ENCODE results near the gene PRRT1. TPM values are rescaled to one million over a fixed set of nuclear protein-coding genes. Genes with fewer than 3 reads are reported as not detected.

Gene PRRT1
- total RNA-seq, 2 donors from 2014 or later, result 3.8 to 6.8 TPM

DNA sequence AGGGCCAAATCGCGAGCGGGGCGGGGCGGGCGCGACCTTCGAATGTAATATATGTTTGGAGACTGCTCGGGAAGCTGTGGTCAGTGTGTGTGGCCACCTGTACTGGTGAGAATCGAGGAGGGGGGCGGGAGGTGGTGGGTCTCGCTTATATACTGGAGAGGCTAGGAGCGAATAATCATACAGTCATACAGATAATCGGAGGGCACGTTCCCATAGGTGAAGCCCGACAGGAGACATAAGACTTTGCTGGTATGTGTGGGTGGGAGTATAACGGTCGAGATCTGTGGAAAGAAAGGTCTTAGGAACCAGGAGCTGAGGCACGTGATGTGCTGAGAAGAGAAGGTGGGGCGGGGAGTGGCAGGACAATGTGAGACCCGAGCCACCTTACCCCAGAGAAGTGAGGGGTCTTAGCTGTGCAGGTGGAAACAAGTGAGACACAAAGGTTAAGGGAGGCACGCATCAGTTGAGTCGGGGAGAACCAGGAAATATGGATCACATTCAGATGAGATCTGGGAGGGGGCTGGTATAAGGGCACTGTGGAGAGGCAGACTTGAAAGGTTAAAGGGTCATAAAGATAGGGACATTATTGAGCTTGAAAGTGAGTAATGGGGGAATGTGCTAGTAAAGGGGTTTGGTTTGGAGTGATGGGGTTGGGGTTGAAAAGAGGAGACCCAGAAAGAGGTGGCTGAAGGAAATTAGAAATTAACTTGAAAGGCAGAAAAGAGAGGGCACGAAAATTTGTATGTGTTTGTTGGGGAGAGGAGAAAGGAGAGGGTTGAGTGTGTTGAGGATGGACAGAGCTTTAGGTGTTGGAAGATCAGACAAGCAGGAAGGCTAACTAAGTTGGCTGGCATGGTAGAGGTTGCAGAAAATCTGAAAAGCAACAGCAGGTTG, 27.1 kb upstream of the PRRT1 start:
- no peak for DNase-seq (ENCODE audit: low spot score)
- no peak for TF ChIP-seq CTCF (IDR thresholded peaks at IDR 0.05)
- ATAC-seq (ENCODE audit: insufficient number of reproducible peaks, low FRiP score, low read depth), result no peak
- H3K36me3 ChIP-seq, result peaks cover 5% of the 10 kb centered on the region
- H3K4me1 ChIP-seq (ENCODE audit: control insufficient read depth in 1 of 2, low read depth in 2 of 2), result peaks cover 22 to 40% of the 10 kb centered on the region in 2 donors
- H3K27me3 ChIP-seq (replicated peaks; ENCODE audit: insufficient read depth), result no peaks in the 10 kb centered on the region
- H3K9me3 ChIP-seq, result no peaks in the 10 kb centered on the region
- peak overlapping the region; percentile 98 for H3K4me3 ChIP-seq
- H3K27ac ChIP-seq, result peak overlapping the region; percentile 94 to 96

- ATAC-seq (ENCODE audit: insufficient number of reproducible peaks, low FRiP score, low read depth) (peak; percentile 84), DNase-seq (ENCODE audit: low spot score) (peak; percentile 100)
- Histone ChIP-seq H3K27me3 (replicated peaks; ENCODE audit: insufficient read depth) (no peaks in the 10 kb centered on the region), H3K4me1 (ENCODE audit: control insufficient read depth in 1 of 2, low read depth in 2 of 2) (peaks cover 22 to 40% of the 10 kb centered on the region in 2 donors), H3K36me3 (peaks cover 5% of the 10 kb centered on the region), H3K4me3 (peak within 1 kb of the TSS; percentile 98), H3K9me3 (no peaks in the 10 kb centered on the region), H3K27ac (peak within 1 kb of the TSS; percentile 94 to 96)
- no peak for TF ChIP-seq CTCF (IDR thresholded peaks at IDR 0.05)
These were observed 26.2 kb upstream of the PRRT1 start, which contains the start of gene RNF5 for GRCh38 chr6:32177788-32178546. Gene RNF5, plus strand, starts transcription at chr6:32178405. Its CDS starts 107 bp downstream, at chr6:32178512.

DNA sequence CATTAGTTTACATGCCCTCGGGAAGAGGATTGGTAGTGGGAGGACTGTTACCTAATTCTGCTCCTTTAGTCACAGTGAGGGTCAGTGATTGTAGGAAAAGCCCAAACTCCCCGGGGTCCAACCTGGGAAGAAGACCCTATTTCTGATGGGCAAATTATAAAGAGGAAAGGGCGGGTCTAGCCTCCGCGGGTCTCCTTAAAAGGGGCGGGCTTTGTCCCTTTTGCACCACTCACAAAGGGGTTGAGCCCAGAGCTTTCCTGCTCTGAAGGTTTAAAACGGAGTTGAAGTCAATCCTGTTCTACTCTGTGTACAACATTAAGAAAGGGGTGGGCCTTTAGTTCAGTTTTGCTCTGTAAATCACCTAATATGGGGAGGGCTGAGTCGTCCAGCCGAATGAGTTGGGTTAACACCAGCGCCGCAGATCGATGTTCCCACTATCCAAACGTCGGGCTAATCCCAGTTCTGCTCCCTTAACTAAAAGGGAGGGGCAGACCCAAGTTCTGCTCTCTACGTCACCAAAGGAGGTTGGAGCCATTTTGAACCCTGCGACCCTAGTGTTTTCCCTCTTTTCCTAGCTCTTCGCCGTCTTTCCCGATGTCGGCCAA, 25.5 kb upstream of the PRRT1 start:
- no peaks in the 10 kb centered on the region for H3K9me3 ChIP-seq
- peak overlapping the region; percentile 98 for H3K4me3 ChIP-seq
- peaks cover 22 to 40% of the 10 kb centered on the region in 2 donors for H3K4me1 ChIP-seq (ENCODE audit: control insufficient read depth in 1 of 2, low read depth in 2 of 2)
- no peaks in the 10 kb centered on the region for H3K27me3 ChIP-seq (replicated peaks; ENCODE audit: insufficient read depth)
- DNase-seq (ENCODE audit: low spot score) (no peak), ATAC-seq (ENCODE audit: insufficient number of reproducible peaks, low FRiP score, low read depth) (peak; percentile 16)
- H3K36me3 ChIP-seq, result peaks cover 5% of the 10 kb centered on the region
- TF ChIP-seq CTCF (IDR thresholded peaks at IDR 0.05), result no peak
- peak overlapping the region; percentile 94 to 96 for H3K27ac ChIP-seq

GRCh38 chr6:32176476-32177182, 24.9 kb upstream of the PRRT1 start:
- no peaks in the 10 kb centered on the region for H3K27me3 ChIP-seq (replicated peaks; ENCODE audit: insufficient read depth)
- DNase-seq (ENCODE audit: low spot score) (no peak), ATAC-seq (ENCODE audit: insufficient number of reproducible peaks, low FRiP score, low read depth) (no peak)
- peaks cover 22 to 40% of the 10 kb centered on the region in 2 donors for H3K4me1 ChIP-seq (ENCODE audit: control insufficient read depth in 1 of 2, low read depth in 2 of 2)
- H3K36me3 ChIP-seq, result peaks cover 5% of the 10 kb centered on the region
- peak overlapping the region; percentile 94 to 96 for H3K27ac ChIP-seq
- peak overlapping the region; percentile 98 for H3K4me3 ChIP-seq
- TF ChIP-seq CTCF (IDR thresholded peaks at IDR 0.05), result no peak
- H3K9me3 ChIP-seq, result no peaks in the 10 kb centered on the region

Data from thoracic aorta (tissue), 2 donors.